B cell (primary cell): ENCODE results near the gene SLC23A2.

Experiments used
- EZH2 ChIP-seq: IDR thresholded peaks from 2 replicates; pipeline ENCODE4 v1.6.1; 2012; ENCODE audit warnings: borderline replicate concordance, low read depth, mild to moderate bottlenecking, moderate library complexity, low read length; ENCODE audit not compliant: insufficient read depth, poor library complexity, severe bottlenecking
- TF ChIP-seq, protein P1 (sequence below): fragments of 200-600 bp; IDR thresholded peaks from one replicate; pipeline ENCODE4 v1.8.0; 2022; ENCODE audit warnings: antibody characterized with exemption, mild to moderate bottlenecking

DNA sequence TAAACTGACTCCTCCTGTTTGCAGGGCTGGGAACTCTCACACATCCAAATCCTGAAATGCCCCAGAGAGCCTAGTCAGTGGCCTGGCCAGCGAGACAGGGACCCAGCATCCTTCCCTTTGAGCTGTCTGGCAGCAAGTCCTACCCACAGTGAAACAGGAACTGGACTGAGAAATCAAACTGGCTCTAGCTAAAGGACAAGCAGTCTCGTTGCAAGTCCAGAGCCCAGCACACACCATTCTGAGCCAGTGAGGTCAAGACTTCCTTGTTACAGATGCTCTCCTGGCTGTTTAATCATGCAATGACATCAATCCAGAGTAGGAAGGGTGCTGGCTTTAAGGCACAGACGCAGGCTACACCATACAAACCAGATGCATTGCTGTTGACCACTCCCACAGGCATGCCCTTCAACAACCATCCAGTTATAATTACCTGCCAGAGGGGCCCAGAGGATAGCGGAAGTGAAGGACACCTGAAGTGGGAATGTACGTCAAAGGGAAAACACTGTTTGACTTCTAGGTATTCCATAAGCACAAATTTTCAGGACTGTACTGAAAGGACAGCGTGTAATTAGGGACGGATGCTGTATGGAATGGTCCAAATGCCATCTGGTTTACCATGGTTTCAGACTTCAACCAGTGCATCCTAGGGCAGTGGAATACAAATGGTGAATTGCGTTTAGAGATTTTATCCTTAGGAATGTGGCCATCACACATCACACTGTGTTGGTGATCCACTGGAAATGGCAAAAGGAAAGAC lies 114.4 kb downstream of the SLC23A2 start:
- TF ChIP-seq, protein P1, sequence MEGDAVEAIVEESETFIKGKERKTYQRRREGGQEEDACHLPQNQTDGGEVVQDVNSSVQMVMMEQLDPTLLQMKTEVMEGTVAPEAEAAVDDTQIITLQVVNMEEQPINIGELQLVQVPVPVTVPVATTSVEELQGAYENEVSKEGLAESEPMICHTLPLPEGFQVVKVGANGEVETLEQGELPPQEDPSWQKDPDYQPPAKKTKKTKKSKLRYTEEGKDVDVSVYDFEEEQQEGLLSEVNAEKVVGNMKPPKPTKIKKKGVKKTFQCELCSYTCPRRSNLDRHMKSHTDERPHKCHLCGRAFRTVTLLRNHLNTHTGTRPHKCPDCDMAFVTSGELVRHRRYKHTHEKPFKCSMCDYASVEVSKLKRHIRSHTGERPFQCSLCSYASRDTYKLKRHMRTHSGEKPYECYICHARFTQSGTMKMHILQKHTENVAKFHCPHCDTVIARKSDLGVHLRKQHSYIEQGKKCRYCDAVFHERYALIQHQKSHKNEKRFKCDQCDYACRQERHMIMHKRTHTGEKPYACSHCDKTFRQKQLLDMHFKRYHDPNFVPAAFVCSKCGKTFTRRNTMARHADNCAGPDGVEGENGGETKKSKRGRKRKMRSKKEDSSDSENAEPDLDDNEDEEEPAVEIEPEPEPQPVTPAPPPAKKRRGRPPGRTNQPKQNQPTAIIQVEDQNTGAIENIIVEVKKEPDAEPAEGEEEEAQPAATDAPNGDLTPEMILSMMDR: no peak
- TF ChIP-seq EZH2: no peak
